Peyer's patch (tissue), 4 donors: Measurements from ENCODE around the gene TOM1L2. TPM values are rescaled to one million over a fixed set of nuclear protein-coding genes. Genes with fewer than 3 reads are reported as not detected.

Source experiments
- DNase-seq, 3 donors: peaks; one replicate each; pipeline ENCODE4 v3.0.0-alpha.2; 2017 to 2019
- H3K27ac ChIP-seq, 4 donors: fragments of 200-600 bp; sonication (generic); one replicate each; pipeline ENCODE4 v1.5.1; 2016 to 2019
- H3K27me3 ChIP-seq, 2 donors: fragments of 200-600 bp; sonication (generic); one replicate each; pipeline ENCODE4 v1.5.1; 2019
- H3K36me3 ChIP-seq, 3 donors: fragments of 200-600 bp; sonication (generic); one replicate each; pipeline ENCODE4 v1.5.1; 2016 to 2019
- H3K4me1 ChIP-seq, 4 donors: fragments of 200-600 bp; sonication (generic); one replicate each; pipeline ENCODE4 v1.5.1; 2016 to 2019
- H3K4me3 ChIP-seq, 4 donors: fragments of 200-600 bp; sonication (generic); 1 replicate in 3 of 4; 2 replicates in 1 of 4; pipeline ENCODE4 v1.5.1; 2016 to 2019; ENCODE audit warnings: mild to moderate bottlenecking in 1 of 4
- H3K9me3 ChIP-seq, 4 donors: fragments of 200-600 bp; sonication (generic); one replicate each; pipeline ENCODE4 v1.5.1; 2016 to 2019; ENCODE audit warnings: mild to moderate bottlenecking in 1 of 4
- CTCF ChIP-seq, 6 experiments: fragments of 450-650 bp in 4 of 6; fragments of 200-600 bp in 2 of 6; sonication (generic) in 1 of 6; IDR thresholded peaks; one replicate each; pipeline ENCODE4 v1.5.1; 2017 to 2019; ENCODE audit warnings: antibody characterized with exemption in 6 of 6, mild to moderate bottlenecking in 3 of 6, moderate library complexity in 1 of 6
- POLR2A ChIP-seq, 2 donors: fragments of 450-650 bp; IDR thresholded peaks; one replicate each; pipeline ENCODE4 v1.5.1; 2017; ENCODE audit warnings: antibody characterized with exemption in 2 of 2, mild to moderate bottlenecking in 2 of 2, moderate library complexity in 2 of 2
- total RNA-seq, 4 donors: library from RNA; depleted of rRNA; stranded (reverse); fragments of >200 nt; gene quantifications; one replicate each; pipeline ENCODE4 v1.1.0, GENCODE V29; 2016

Gene TOM1L2
- total RNA-seq, 4 donors from 2014 or later = 49.5 to 74.8 (median 62.7) TPM

DNA sequence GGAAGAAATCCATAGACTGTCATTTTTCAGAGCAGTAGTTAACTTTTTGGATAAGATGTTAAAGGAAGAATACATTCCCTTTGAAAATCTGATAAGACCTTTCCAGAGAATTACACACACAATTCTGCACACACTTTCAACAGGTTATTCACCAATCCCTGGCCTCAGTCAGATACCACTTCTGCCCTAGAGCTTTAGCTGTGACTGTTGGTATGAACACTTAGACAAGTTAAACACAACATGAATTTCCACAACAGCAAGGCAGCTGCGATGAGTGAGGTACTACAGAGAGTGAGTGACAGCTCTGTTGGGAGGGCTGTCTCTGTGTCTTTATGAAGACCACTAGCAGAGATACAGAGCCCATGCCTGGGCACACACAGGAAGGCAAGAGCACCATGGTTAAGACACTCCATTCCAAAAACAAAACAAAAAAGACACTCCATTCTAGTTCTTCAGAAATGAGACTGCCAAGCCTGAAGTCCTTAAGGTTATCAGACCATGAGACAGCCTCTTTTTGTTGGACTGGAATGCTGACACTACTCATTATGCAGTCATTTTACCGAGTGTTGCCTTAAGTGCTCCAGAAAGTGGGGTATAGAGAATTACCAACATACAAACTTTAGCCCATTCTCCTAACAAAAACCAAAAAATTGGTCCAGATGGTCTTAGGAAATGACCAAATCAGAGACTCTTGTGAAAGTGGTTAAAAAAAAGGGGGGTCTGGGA is 42.4 kb downstream of the TOM1L2 start:
- no peaks in the 10 kb centered on the region for H3K9me3 ChIP-seq
- H3K36me3 ChIP-seq = no peaks in the 10 kb centered on the region
- TF ChIP-seq POLR2A (IDR thresholded peaks at IDR 0.05) (no peak), CTCF (IDR thresholded peaks at IDR 0.05) (no peak)
- H3K4me3 ChIP-seq = no peak overlapping the region
- no peak overlapping the region for H3K27ac ChIP-seq
- H3K4me1 ChIP-seq = peaks cover 0 to 17% (median 0%) of the 10 kb centered on the region in 4 donors
- no peaks in the 10 kb centered on the region for H3K27me3 ChIP-seq
- DNase-seq = peak in 1 of 3 donors; percentile 14

DNA sequence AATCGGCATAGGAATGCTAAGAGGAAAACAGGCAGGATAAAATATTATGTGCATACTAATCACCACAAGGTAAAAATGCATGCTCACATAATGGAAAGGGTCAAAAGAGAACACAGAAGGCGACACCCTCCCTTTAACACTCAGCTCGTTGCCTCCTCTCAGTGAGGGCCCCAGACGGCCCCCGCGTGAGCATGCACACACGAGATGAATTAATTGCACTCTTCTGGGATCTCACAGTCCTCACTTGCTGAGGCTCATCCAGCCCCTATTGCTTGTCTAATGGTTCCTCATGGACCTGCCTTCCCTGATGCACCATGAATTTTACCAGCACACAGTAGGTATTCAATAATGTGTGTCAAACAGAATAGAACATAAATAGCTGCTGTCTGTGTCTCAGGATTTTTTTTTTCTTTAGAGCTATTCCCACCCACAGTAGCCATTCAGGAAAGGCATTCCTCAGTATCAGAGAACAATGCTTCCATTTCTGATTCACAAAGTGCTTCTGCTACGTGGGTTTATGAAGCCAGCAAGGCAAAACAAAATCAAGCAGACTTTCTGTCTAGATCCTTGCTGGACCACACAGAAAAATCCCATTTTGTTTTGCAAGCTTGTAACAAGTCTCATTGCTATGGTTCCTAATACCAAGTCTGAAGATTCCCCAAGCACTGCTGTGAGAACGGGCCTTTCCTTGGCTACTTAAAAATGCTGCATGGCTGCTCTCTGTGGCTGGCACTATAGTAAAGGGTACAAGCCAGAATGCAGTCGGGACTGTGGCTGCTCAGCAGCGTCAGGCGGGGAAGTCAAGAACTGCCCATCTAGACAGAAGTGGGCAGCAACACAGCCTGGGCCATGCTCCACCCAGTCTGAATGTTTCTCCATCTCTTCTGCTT is 43.6 kb downstream of the TOM1L2 start:
- TF ChIP-seq CTCF (IDR thresholded peaks at IDR 0.05) = no peak
- no peak for TF ChIP-seq POLR2A (IDR thresholded peaks at IDR 0.05)
- no peak overlapping the region for H3K4me3 ChIP-seq
- no peaks in the 10 kb centered on the region for H3K9me3 ChIP-seq
- H3K4me1 ChIP-seq = peaks cover 0 to 16% (median 0%) of the 10 kb centered on the region in 4 donors
- H3K27ac ChIP-seq = no peak overlapping the region
- no peaks in the 10 kb centered on the region for H3K27me3 ChIP-seq
- DNase-seq = peak in 1 of 3 donors; percentile 7
- no peaks in the 10 kb centered on the region for H3K36me3 ChIP-seq

DNA sequence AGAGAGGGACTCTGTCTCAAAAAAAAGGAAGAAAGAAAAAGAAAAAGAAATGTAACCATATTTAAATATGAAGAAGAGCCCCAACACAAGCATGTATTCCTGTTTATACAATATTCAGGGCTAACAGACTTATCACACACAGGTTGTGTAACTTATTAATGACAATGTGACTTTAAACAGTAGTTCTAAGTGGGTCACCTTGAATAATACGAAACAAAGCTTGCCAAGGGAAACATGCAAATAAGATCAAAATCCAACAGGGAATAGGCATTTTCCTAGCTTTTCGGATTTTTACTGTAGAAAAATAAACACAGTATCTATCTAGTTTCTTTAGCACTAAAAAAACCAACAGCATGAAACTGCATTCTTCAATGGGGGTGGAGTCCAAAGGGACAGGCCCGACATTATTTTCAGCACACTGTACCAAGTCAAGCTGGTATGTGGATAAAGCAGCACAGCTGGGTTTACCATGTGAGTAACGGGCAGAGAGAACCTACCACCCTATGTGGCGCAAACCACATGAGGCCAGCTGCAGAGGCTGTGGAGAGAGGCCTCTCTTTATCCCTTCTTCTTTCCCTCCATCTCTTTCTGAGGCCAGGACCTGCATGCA is 45.3 kb downstream of the TOM1L2 start:
- Histone ChIP-seq H3K27me3 (no peaks in the 10 kb centered on the region), H3K4me3 (no peak overlapping the region), H3K9me3 (no peaks in the 10 kb centered on the region), H3K27ac (no peak overlapping the region), H3K36me3 (no peaks in the 10 kb centered on the region), H3K4me1 (peaks cover 0 to 28% (median 0%) of the 10 kb centered on the region in 4 donors)
- TF ChIP-seq POLR2A (IDR thresholded peaks at IDR 0.05) (no peak), CTCF (IDR thresholded peaks at IDR 0.05) (no peak)
- DNase-seq = no peak

- Histone ChIP-seq H3K27me3 (no peaks in the 10 kb centered on the region), H3K27ac (no peak overlapping the region), H3K9me3 (no peaks in the 10 kb centered on the region), H3K36me3 (no peaks in the 10 kb centered on the region), H3K4me3 (no peak overlapping the region), H3K4me1 (peaks cover 0 to 37% (median 0%) of the 10 kb centered on the region in 4 donors)
- DNase-seq = no peak
- TF ChIP-seq CTCF (IDR thresholded peaks at IDR 0.05) (no peak), POLR2A (IDR thresholded peaks at IDR 0.05) (no peak)
Measured at GRCh38 chr17:17926036-17926435, 46.2 kb downstream of the TOM1L2 start.

- TF ChIP-seq POLR2A (IDR thresholded peaks at IDR 0.05) = no peak
- DNase-seq = peak in 1 of 3 donors; percentile 8
- H3K4me3 ChIP-seq = no peak overlapping the region
- H3K36me3 ChIP-seq = no peaks in the 10 kb centered on the region
- no peaks in the 10 kb centered on the region for H3K27me3 ChIP-seq
- H3K27ac ChIP-seq = no peak overlapping the region
- peaks cover 0 to 32% (median 0%) of the 10 kb centered on the region in 4 donors for H3K4me1 ChIP-seq
- no peaks in the 10 kb centered on the region for H3K9me3 ChIP-seq
Measured at GRCh38 chr17:17924857-17925250, 47.3 kb downstream of the TOM1L2 start.
